ENCODE measurements around the gene DNM3.

- no peak for TF ChIP-seq RAD21 (IDR thresholded peaks at IDR 0.05 in 1 of 2, conservative IDR thresholded peaks at IDR 0.05 in 1 of 2; ENCODE audit: low read depth in 2 of 2, low read length in 2 of 2)
- TF ChIP-seq CTCF (IDR thresholded peaks at IDR 0.05; ENCODE audit: control extremely low read depth in 1 of 3, insufficient read depth in 1 of 3, low read depth in 1 of 3, low read length in 3 of 3) = no peak
- TF ChIP-seq SP2 (IDR thresholded peaks at IDR 0.05; ENCODE audit: low read length) = no peak
- TF ChIP-seq POLR2A (IDR thresholded peaks at IDR 0.05; ENCODE audit: control extremely low read depth in 1 of 2, low read depth in 2 of 2, low read length in 2 of 2) = no peak
- no peak for TF ChIP-seq JUND (IDR thresholded peaks at IDR 0.05; ENCODE audit: low read length)
- no peak for TF ChIP-seq RFX5 (IDR thresholded peaks at IDR 0.05; ENCODE audit: borderline replicate concordance, low read depth, low read length)
- no peak for TF ChIP-seq TEAD4 (IDR thresholded peaks at IDR 0.05; ENCODE audit: low read depth, low read length)
- no peak for TF ChIP-seq EZH2 (IDR thresholded peaks at IDR 0.05; ENCODE audit: low read depth, low read length, severe bottlenecking)
- no peak for TF ChIP-seq GABPA (IDR thresholded peaks at IDR 0.05; ENCODE audit: borderline replicate concordance, insufficient read depth, low read length)
- TF ChIP-seq GTF2F1 (IDR thresholded peaks at IDR 0.05; ENCODE audit: borderline replicate concordance, low read depth, low read length) = no peak
- no peak for TF ChIP-seq EP300 (IDR thresholded peaks at IDR 0.05; ENCODE audit: borderline replicate concordance in 1 of 2, low read depth in 2 of 2, low read length in 2 of 2)
- no peak for TF ChIP-seq ATF2 (IDR thresholded peaks at IDR 0.05; ENCODE audit: low read length)
- no peak for TF ChIP-seq SUZ12 (IDR thresholded peaks at IDR 0.05; ENCODE audit: low read length)
- TF ChIP-seq POLR2AphosphoS5 (IDR thresholded peaks at IDR 0.05; ENCODE audit: low read depth, low read length) = no peak
Measured at GRCh38 chr1:172142324-172142723, 301.0 kb downstream of the DNM3 start.

Measured in H1 (cell line).